H4 (cell line): ENCODE results near the gene BCAP31. TPM values are rescaled to one million over a fixed set of nuclear protein-coding genes. Genes with fewer than 3 reads are reported as not detected.

Experiments
- DNase-seq: peaks from one replicate; pipeline ENCODE4 v3.0.0-alpha.2; 2015; ENCODE audit warnings: low spot score
- total RNA-seq: library from RNA; depleted of rRNA; stranded (reverse); fragments of >200 nt; shearing (Covaris generic); gene quantifications from 2 replicates; pipeline ENCODE4 v1.2.3, GENCODE V29; 2014

The BCAP31 gene
- total RNA-seq, 1 experiment from 2014 or later, result 264 TPM

- no peak for DNase-seq
Measured at GRCh38 chrX:153674219-153674851, 49.9 kb downstream of the BCAP31 start.

GRCh38 chrX:153673428-153674218 lies 50.6 kb downstream of the BCAP31 start, which contains the start of gene PNCK:
TSS of gene PNCK (minus strand) at chrX:153673813. CDS start at chrX:153673076, 737 bp downstream.
- DNase-seq, result no peak

GRCh38 chrX:153672531-153673427 lies 51.4 kb downstream of the BCAP31 start:
- no peak for DNase-seq

- no peak for DNase-seq
Measured at GRCh38 chrX:153671589-153672530, 52.3 kb downstream of the BCAP31 start.

GRCh38 chrX:153670748-153671588 lies 53.2 kb downstream of the BCAP31 start:
- no peak for DNase-seq

GRCh38 chrX:153669901-153670731 lies 54.1 kb downstream of the BCAP31 start:
- DNase-seq, result no peak

GRCh38 chrX:153669174-153669890 lies 54.9 kb downstream of the BCAP31 start:
- no peak for DNase-seq

- no peak for DNase-seq
Measured at GRCh38 chrX:153668423-153669173, 55.6 kb downstream of the BCAP31 start.

GRCh38 chrX:153667956-153668396 lies 56.2 kb downstream of the BCAP31 start:
- DNase-seq, result peak; percentile 77

- no peak for DNase-seq
Measured at GRCh38 chrX:153667281-153667955, 56.8 kb downstream of the BCAP31 start.

- no peak for DNase-seq
Measured at GRCh38 chrX:153665726-153666306, 58.4 kb downstream of the BCAP31 start.

- no peak for DNase-seq
Measured at GRCh38 chrX:153662266-153662665, 61.9 kb downstream of the BCAP31 start.

- DNase-seq, result no peak
Measured at GRCh38 chrX:153659268-153659667, 64.9 kb downstream of the BCAP31 start.

GRCh38 chrX:153657161-153657560 lies 67.0 kb downstream of the BCAP31 start:
- no peak for DNase-seq

GRCh38 chrX:153653556-153653955 lies 70.6 kb downstream of the BCAP31 start:
- DNase-seq, result no peak

- no peak for DNase-seq
Measured at GRCh38 chrX:153651540-153652079, 72.6 kb downstream of the BCAP31 start.
